NCI-H2196 (cell line): Measurements from ENCODE around the gene MSX2.

ENCODE experiments used
- DNase-seq: peaks from one replicate; lab custom pipeline; 2025; ENCODE audit not compliant: unreplicated experiment; lab: John Stamatoyannopoulos, UW

MSX2 gene

GRCh38 chr5:174717826-174718455, 6.4 kb upstream of the MSX2 start:
- no peak for DNase-seq

GRCh38 chr5:174718880-174719610, 5.3 kb upstream of the MSX2 start:
- no peak for DNase-seq

GRCh38 chr5:174719793-174720611, 4.4 kb upstream of the MSX2 start:
- DNase-seq, result no peak

- DNase-seq, result no peak
These were observed 3.5 kb upstream of the MSX2 start for GRCh38 chr5:174720612-174721529.

GRCh38 chr5:174721530-174722432, 2.6 kb upstream of the MSX2 start:
- DNase-seq, result no peak

- no peak for DNase-seq
These were observed 1.9 kb upstream of the MSX2 start for GRCh38 chr5:174722500-174722899.

GRCh38 chr5:174723315-174723978, 935 bp upstream of the MSX2 start:
- DNase-seq, result no peak

- no peak for DNase-seq
These were observed 351 bp upstream of the MSX2 start for GRCh38 chr5:174723979-174724483.

- DNase-seq, result no peak
These were observed 1.0 kb downstream of the MSX2 start for GRCh38 chr5:174725261-174725990.

- DNase-seq, result no peak
These were observed 1.7 kb downstream of the MSX2 start for GRCh38 chr5:174725991-174726601.

- DNase-seq, result no peak
These were observed 2.8 kb downstream of the MSX2 start for GRCh38 chr5:174726916-174727793.

GRCh38 chr5:174727794-174728680, 3.7 kb downstream of the MSX2 start:
- no peak for DNase-seq

- DNase-seq, result no peak
These were observed 4.8 kb downstream of the MSX2 start for GRCh38 chr5:174729075-174729680.

- DNase-seq, result no peak
These were observed 7.0 kb downstream of the MSX2 start for GRCh38 chr5:174731214-174732035.
